GM12865 (cell line): ENCODE results near the gene CDH13.

Experiments
- DNase-seq: peaks from one replicate; pipeline ENCODE4 v3.0.0; 2010; ENCODE audit warnings: low read depth
- H3K4me3 ChIP-seq: 2 replicates; pipeline ENCODE4 v1.5.1; 2011; ENCODE audit warnings: mild to moderate bottlenecking, low read depth, low read length, control low read depth
- TF ChIP-seq, protein P1 (sequence below): IDR thresholded peaks from 2 replicates; pipeline ENCODE4 v1.5.1; 2011; ENCODE audit warnings: low read length, control low read depth, low read depth, inconsistent platforms; ENCODE audit not compliant: insufficient read depth; ENCODE audit errors: missing control alignments

The CDH13 gene

DNA sequence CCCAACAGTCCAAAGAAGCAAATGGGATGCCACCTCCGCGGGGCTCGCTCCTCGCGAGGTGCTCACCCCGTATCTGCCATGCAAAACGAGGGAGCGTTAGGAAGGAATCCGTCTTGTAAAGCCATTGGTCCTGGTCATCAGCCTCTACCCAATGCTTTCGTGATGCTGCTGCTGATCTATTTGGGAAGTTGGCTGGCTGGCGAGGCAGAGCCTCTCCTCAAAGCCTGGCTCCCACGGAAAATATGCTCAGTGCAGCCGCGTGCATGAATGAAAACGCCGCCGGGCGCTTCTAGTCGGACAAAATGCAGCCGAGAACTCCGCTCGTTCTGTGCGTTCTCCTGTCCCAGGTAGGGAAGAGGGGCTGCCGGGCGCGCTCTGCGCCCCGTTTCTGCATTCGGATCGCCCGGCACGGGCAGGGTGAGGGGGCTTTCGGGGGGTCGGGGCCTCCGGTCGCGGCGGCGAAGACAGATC lies at the start of gene CDH13:
Gene CDH13 (plus strand): TSS at position 179 of the 471 bp plus-strand sequence.
- H3K4me3 ChIP-seq = no peak within 1 kb of the TSS
- TF ChIP-seq, protein P1, sequence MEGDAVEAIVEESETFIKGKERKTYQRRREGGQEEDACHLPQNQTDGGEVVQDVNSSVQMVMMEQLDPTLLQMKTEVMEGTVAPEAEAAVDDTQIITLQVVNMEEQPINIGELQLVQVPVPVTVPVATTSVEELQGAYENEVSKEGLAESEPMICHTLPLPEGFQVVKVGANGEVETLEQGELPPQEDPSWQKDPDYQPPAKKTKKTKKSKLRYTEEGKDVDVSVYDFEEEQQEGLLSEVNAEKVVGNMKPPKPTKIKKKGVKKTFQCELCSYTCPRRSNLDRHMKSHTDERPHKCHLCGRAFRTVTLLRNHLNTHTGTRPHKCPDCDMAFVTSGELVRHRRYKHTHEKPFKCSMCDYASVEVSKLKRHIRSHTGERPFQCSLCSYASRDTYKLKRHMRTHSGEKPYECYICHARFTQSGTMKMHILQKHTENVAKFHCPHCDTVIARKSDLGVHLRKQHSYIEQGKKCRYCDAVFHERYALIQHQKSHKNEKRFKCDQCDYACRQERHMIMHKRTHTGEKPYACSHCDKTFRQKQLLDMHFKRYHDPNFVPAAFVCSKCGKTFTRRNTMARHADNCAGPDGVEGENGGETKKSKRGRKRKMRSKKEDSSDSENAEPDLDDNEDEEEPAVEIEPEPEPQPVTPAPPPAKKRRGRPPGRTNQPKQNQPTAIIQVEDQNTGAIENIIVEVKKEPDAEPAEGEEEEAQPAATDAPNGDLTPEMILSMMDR = no peak
- no peak for DNase-seq

DNA sequence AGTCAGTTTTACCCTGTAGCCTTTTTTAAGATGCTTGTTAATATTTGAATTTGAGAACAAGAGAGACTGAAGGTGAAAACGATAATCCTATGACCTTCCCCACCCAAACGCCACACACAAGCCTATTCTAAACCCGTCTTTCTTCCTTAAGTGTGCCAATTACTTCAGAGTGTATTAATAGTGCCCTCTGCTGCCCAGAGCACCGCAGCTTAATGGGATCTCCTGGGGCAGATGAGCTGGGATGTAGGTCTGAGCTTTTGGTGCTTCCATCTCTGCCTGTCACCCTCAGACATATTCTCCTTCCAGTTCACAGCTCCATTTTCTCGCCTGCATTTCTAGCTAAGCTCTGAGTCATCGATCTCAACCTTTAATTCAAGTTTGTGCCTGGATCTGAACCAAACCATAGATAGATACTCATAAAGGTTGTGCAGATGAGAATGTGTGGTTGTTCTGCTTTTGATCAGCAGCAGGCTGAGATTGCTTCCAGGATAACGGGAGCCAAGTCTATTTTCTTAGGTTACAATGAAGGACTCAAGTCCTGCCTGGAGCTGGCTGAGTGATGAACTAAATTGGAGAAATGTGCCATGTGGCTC lies 46.4 kb upstream of the CDH13 start:
- DNase-seq = peak; percentile 6
- TF ChIP-seq, protein P1 = peak; percentile 9
- no peak overlapping the region for H3K4me3 ChIP-seq

DNA sequence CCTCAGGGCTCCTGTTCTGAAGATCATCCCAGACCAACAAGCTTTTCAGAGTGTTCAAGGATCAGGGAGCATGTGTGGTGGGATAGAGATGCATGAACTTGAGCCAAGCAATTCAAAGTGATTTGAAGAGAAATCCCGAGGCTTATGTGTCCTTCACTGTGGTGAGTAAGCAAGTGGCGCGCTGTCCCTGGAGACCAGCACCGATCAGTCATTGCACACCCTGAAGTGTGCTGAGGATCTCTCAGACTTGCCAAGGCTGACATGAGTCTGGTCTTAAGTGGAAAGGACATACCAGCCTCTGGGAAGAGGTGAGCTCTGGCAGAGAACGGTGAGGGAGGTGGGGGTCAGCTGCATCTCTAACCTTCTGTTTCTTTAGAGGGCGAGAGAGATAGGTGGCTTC lies 43.8 kb upstream of the CDH13 start:
- no peak overlapping the region for H3K4me3 ChIP-seq
- no peak for DNase-seq
- TF ChIP-seq, protein P1 = no peak

DNA sequence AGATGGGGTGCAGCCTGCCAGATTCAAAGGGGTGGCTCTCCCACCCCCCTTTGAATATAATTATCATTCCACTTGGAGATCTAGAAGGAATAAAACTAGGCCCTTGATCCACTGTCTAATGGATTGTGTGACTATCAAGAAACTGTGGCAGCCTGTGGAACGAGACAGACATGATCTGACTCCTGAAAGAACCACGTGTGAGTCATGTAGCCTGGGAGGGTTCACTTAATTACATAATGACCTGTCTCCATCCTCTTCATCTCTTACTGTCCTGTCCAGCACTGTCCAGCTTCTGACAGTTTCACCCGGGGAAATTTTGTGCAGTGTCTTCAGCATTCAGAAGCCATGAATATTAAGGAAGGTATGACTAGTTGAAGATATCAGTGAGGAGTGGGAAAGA lies 43.3 kb upstream of the CDH13 start:
- no peak for DNase-seq
- TF ChIP-seq, protein P1 = no peak
- H3K4me3 ChIP-seq = no peak overlapping the region

DNA sequence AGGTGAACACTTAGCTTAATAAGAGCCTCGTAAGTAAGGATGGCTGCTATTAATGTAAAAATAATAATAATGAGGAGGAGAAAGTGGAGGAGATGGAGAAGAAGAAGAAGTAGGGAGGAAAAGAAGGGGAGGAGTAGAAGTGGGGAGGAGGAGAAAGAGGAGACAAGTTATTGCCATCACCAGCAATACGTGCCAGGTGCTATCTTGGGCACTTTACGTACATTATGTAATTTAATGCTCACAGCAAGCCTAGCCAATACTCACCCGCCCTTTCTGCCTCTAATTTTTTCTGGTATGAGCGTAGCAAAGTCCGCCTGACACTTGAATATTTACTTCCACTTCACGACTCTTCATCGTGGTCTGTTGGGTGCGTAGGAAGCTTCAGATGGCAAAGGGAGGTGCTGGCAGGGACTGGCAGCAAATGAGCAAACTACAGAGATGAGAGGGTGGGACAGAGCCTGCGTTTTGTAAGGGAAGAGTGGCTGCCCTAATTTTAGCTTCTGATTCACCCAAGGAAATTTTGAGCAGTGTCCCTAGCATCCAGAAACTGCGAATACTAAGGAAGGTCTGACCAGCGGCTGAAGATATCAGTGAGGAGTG lies 42.1 kb upstream of the CDH13 start:
- H3K4me3 ChIP-seq = no peak overlapping the region
- TF ChIP-seq, protein P1 = no peak
- no peak for DNase-seq

DNA sequence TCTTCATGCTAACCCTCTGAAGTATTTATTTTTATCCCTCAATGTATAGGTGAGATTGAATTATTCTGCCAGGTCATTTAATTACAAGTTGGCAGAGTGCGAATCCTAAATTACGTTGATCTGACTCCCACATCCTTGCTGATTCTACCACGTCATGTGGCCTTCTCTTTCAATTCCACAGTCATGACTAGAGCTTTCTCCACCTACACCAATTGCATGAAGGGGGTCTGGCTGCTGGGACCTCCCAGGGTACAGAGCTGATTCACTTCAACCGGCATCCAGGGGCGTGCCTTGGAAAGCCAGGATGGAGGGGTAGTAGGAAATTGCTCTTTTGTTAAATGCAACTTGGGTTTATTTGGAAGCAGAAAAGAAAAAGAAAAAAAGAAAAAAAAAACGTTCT lies 41.1 kb upstream of the CDH13 start:
- no peak for DNase-seq
- H3K4me3 ChIP-seq = no peak overlapping the region
- TF ChIP-seq, protein P1 = no peak

DNA sequence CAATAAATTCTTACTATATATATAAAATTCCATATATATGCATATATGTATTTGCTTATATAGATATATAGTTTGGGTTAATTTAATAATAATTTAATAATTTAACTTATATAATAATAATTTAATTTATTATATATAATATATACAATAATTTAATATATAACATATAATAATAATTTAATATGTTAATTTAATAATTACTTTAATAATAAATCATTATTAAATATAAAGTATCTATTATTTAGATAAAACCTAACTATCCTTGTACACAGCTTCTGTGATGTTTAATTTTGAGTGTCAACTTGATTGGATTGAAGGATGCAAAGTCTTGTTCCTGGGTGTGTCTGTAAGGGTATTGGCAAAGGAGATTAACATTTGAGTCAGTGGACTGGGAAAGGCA lies 40.6 kb upstream of the CDH13 start:
- H3K4me3 ChIP-seq = no peak overlapping the region
- TF ChIP-seq, protein P1 = no peak
- no peak for DNase-seq
